ENCODE data around the gene PLXDC1. TPM values are rescaled to one million over a fixed set of nuclear protein-coding genes. Genes with fewer than 3 reads are reported as not detected.

Gene PLXDC1
- total and polyA plus RNA-seq, 2 of the 8 experiments (the other 6 are each of a cell fraction or from before 2014, with no cell fraction given): 4.1 to 14.6 TPM

- Histone ChIP-seq H3K18ac (ENCODE audit: extremely low read depth, low read length) (no peak overlapping the region), H2BK12ac (ENCODE audit: low read depth, low read length) (no peak overlapping the region), H4K91ac (replicated peaks; ENCODE audit: insufficient read length, low read length) (no peak overlapping the region), H3K36me3 (ENCODE audit: control insufficient read depth in 2 of 4, insufficient read depth in 4 of 4, low read length in 3 of 4) (no peaks in the 10 kb centered on the region), H3K4me1 (replicated peaks in 1 of 4; ENCODE audit: control insufficient read depth in 3 of 4, insufficient read depth in 4 of 4, low read length in 3 of 4) (peaks cover 0 to 8% (median 6%) of the 10 kb centered on the region in 4 experiments; a peak in 5 of 7 replicates), H3K4ac (replicated peaks; ENCODE audit: insufficient read length, low read depth, low read length) (no peak overlapping the region), H4K5ac (ENCODE audit: insufficient read length, low read depth, low read length) (no peak overlapping the region), H3K79me2 (ENCODE audit: control insufficient read depth in 1 of 2, insufficient read depth in 2 of 2, low read length in 2 of 2) (no peaks in the 10 kb centered on the region), H2BK15ac (ENCODE audit: low read length) (no peak overlapping the region), H3K56ac (replicated peaks; ENCODE audit: insufficient read length, low read depth, low read length) (no peak overlapping the region), H3K9me3 (ENCODE audit: insufficient read depth in 2 of 2, low read depth in 1 of 2, low read length in 1 of 2) (no peaks in the 10 kb centered on the region), H3K4me3 (ENCODE audit: extremely low read depth in 1 of 4, insufficient read depth in 2 of 4, low read depth in 3 of 4, low read length in 4 of 4) (no peak overlapping the region), H3K14ac (ENCODE audit: insufficient read length) (no peak overlapping the region), H3K4me2 (ENCODE audit: insufficient read depth in 1 of 2, low read depth in 2 of 2, low read length in 2 of 2) (no peak overlapping the region), H3K23ac (ENCODE audit: insufficient read length) (no peak overlapping the region), H3K79me1 (ENCODE audit: low read depth, low read length) (no peaks in the 10 kb centered on the region), H3K23me2 (ENCODE audit: low read depth, low read length) (peaks cover 12% of the 10 kb centered on the region; the same call in 1 of the 2 replicates), H4K8ac (ENCODE audit: extremely low read depth, insufficient read depth, low read length) (no peak overlapping the region), H3K9ac (replicated peaks in 1 of 4; ENCODE audit: extremely low read depth in 1 of 4, low read depth in 3 of 4, low read length in 3 of 4) (no peak overlapping the region), H2AK5ac (ENCODE audit: low read depth, low read length) (no peak overlapping the region), H2BK20ac (ENCODE audit: low read length) (no peak overlapping the region; the same call in 1 of the 2 replicates), H4K20me1 (replicated peaks in 1 of 2; ENCODE audit: control insufficient read depth in 1 of 2, insufficient read depth in 2 of 2, low read length in 2 of 2) (no peaks in the 10 kb centered on the region), H2BK5ac (ENCODE audit: low read depth, low read length) (no peak overlapping the region), H3K27me3 (replicated peaks in 1 of 4; ENCODE audit: control insufficient read depth in 3 of 4, extremely low read depth in 1 of 4, insufficient read depth in 3 of 4, low read length in 3 of 4) (peaks cover 14 to 31% (median 25%) of the 10 kb centered on the region in 4 experiments), H2BK120ac (replicated peaks; ENCODE audit: low read depth, low read length) (no peak overlapping the region), H3K27ac (ENCODE audit: low read depth, low read length) (no peak overlapping the region), H2AFZ (ENCODE audit: low read length) (no peak overlapping the region)
- ChIA-PET CTCF (ENCODE audit: partially characterized antibody) (interaction anchor here (1.1 to 10.8 kb wide), 13 partner anchors 8 to 184 kb away, joined by 3 to 151 read pairs (median 7); no protein-coding TSS in a partner anchor), POLR2A (ENCODE audit: partially characterized antibody) (interaction anchor here (1.3 to 1.4 kb wide), 3 partner anchors 17 to 313 kb away, joined by 4 read pairs; partner anchors contain the start of gene RPL19)
- TF ChIP-seq CREB1 (IDR thresholded peaks at IDR 0.05) (no peak), SIX5 (IDR thresholded peaks at IDR 0.05; ENCODE audit: low read depth, low read length) (no peak)
- WGBS, 2 experiments (ENCODE audit: extremely low coverage in 1 of 2, insufficient coverage in 1 of 2, insufficient read length in 1 of 2, insufficient replicate concordance in 2 of 2, low coverage in 1 of 2, low lambda C conversion rate in 2 of 2, missing lambda C conversion rate in 1 of 2): 83% methylated on average over 2 of the region's 2 CpGs; no CpG with 5 or more reads in 1 of the 2 experiments
- FAIRE-seq: no peak
- DNase-seq (ENCODE audit: low read depth in 1 of 2, low spot score in 2 of 2): no peak
Measured at GRCh38 chr17:39167476-39167875, 16.0 kb upstream of the PLXDC1 start.

Measured in H1 (cell line).